ENCODE results near the gene CAPZA2. TPM values are rescaled to one million over a fixed set of nuclear protein-coding genes. Genes with fewer than 3 reads are reported as not detected.

CAPZA2 gene
- total RNA-seq, 1 experiment from 2014 or later = 153 TPM

GRCh38 chr7:116953372-116953905 is 91.1 kb downstream of the CAPZA2 start, which contains the start of gene ST7 (continued):
- TF ChIP-seq ATF6 (CRISPR knock-in tag; IDR thresholded peaks at IDR 0.05) (no peak), IRF1 (CRISPR knock-in tag; IDR thresholded peaks at IDR 0.05) (no peak), CBFB (CRISPR knock-in tag; IDR thresholded peaks at IDR 0.05; ENCODE audit: low read depth) (no peak), FOXP4 (CRISPR knock-in tag; IDR thresholded peaks at IDR 0.05) (peak; percentile 1; the same call in 1 of the 2 replicates), IRF2 (CRISPR knock-in tag; IDR thresholded peaks at IDR 0.05; ENCODE audit: borderline replicate concordance, low read depth) (no peak), ERG (CRISPR knock-in tag; IDR thresholded peaks at IDR 0.05) (no peak), GABPB1 (CRISPR knock-in tag; IDR thresholded peaks at IDR 0.05) (peak; percentile 51), FOXP1 (CRISPR knock-in tag; IDR thresholded peaks at IDR 0.05; ENCODE audit: borderline replicate concordance) (0 out of 2 replicates have a peak, but pooled peaks have one; percentile 30), ZNF219 (CRISPR knock-in tag; IDR thresholded peaks at IDR 0.05; ENCODE audit: borderline replicate concordance) (no peak), NFYB (CRISPR knock-in tag; conservative IDR thresholded peaks at IDR 0.05; ENCODE audit: low read depth) (no peak)
- TF ChIP-seq, protein P1, sequence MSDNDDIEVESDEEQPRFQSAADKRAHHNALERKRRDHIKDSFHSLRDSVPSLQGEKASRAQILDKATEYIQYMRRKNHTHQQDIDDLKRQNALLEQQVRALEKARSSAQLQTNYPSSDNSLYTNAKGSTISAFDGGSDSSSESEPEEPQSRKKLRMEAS (CRISPR knock-in tag; IDR thresholded peaks at IDR 0.05) = no peak; the same call in 1 of the 2 replicates
- TF ChIP-seq, protein P2, sequence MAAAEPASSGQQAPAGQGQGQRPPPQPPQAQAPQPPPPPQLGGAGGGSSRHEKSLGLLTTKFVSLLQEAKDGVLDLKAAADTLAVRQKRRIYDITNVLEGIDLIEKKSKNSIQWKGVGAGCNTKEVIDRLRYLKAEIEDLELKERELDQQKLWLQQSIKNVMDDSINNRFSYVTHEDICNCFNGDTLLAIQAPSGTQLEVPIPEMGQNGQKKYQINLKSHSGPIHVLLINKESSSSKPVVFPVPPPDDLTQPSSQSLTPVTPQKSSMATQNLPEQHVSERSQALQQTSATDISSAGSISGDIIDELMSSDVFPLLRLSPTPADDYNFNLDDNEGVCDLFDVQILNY (CRISPR knock-in tag; IDR thresholded peaks at IDR 0.05) = no peak

- no peaks in the 10 kb centered on the region for H3K9me3 Mint-ChIP-seq
- peak overlapping the region; percentile 100 for H3K27ac Mint-ChIP-seq
- H3K27me3 Mint-ChIP-seq (ENCODE audit: low read depth) = peaks cover 4% of the 10 kb centered on the region
- peaks cover 52% of the 10 kb centered on the region for H3K4me1 Mint-ChIP-seq
- peak overlapping the region; percentile 95 for H3K4me3 Mint-ChIP-seq
- 0 out of 2 replicates have a peak, but pooled peaks cover 2% of the 10 kb centered on the region for H3K36me3 Mint-ChIP-seq
- DNase-seq (ENCODE audit: low spot score) = peak; percentile 54
- CTCF ChIA-PET = interaction anchor here (0.8 to 1.4 kb wide), 6 partner anchors 11 to 173 kb away, joined by 3 to 5 read pairs (median 4); no protein-coding TSS in a partner anchor
- POLR2A ChIA-PET = interaction anchor here (0.6 to 1.4 kb wide), 4 partner anchors 16 to 126 kb away, joined by 3 to 5 read pairs (median 3); no protein-coding TSS in a partner anchor
- peak; percentile 64 for ATAC-seq
- TF ChIP-seq, protein P1 (CRISPR knock-in tag; IDR thresholded peaks at IDR 0.05) = peak; percentile 69; the same call in 1 of the 2 replicates
- TF ChIP-seq FOXP4 (CRISPR knock-in tag; IDR thresholded peaks at IDR 0.05) (0 out of 2 replicates have a peak, but pooled peaks have one; percentile 31), TP53 (CRISPR knock-in tag; IDR thresholded peaks at IDR 0.05) (no peak), E2F4 (CRISPR knock-in tag; IDR thresholded peaks at IDR 0.05; ENCODE audit: borderline replicate concordance, low read depth) (no peak), ZNF138 (CRISPR knock-in tag; conservative IDR thresholded peaks at IDR 0.05) (no peak)
- TF ChIP-seq, protein P2 (CRISPR knock-in tag; IDR thresholded peaks at IDR 0.05) = 0 out of 2 replicates have a peak, but pooled peaks have one; percentile 26
Observed at GRCh38 chr7:116953906-116954838, 91.8 kb downstream of the CAPZA2 start.

All from WTC11 (cell line).